Aorta (tissue), 5 donors: Measurements from ENCODE around the gene TGFBR3L. TPM values are rescaled to one million over a fixed set of nuclear protein-coding genes. Genes with fewer than 3 reads are reported as not detected.

Experiments
- ATAC-seq: fragments of 200-7000 bp; cut with Tn5 transposase; one replicate; pipeline ENCODE4 v1.9.1; 2022; ENCODE audit warnings: moderate library complexity; ENCODE audit not compliant: low FRiP score
- DNase-seq, 2 donors: peaks; one replicate each; pipeline ENCODE4 v3.0.0-alpha.2; 2020
- H3K27ac ChIP-seq, 2 donors: one replicate each; pipeline ENCODE4 v1.5.1; 2013; ENCODE audit warnings: low read length in 2 of 2, mild to moderate bottlenecking in 2 of 2, moderate library complexity in 2 of 2, control low read depth in 1 of 2, inconsistent platforms in 1 of 2, low read depth in 1 of 2
- H3K27me3 ChIP-seq, 2 donors: one replicate each; pipeline ENCODE4 v1.6.1; 2013; ENCODE audit warnings: control low read depth in 1 of 2, low read length in 1 of 2, mild to moderate bottlenecking in 1 of 2, moderate library complexity in 1 of 2; ENCODE audit not compliant: insufficient read depth in 2 of 2, control insufficient read depth in 1 of 2
- H3K36me3 ChIP-seq, 2 donors: one replicate each; pipeline ENCODE4 v1.6.1; 2013; ENCODE audit warnings: control low read depth in 1 of 2, low read length in 1 of 2, mild to moderate bottlenecking in 1 of 2; ENCODE audit not compliant: insufficient read depth in 2 of 2, control insufficient read depth in 1 of 2
- H3K4me1 ChIP-seq, 2 donors: one replicate each; pipeline ENCODE4 v1.6.1; 2013; ENCODE audit warnings: low read length in 2 of 2, control low read depth in 1 of 2, mild to moderate bottlenecking in 1 of 2, moderate library complexity in 1 of 2; ENCODE audit not compliant: insufficient read depth in 2 of 2, control insufficient read depth in 1 of 2
- H3K4me3 ChIP-seq, 2 donors: one replicate each; pipeline ENCODE4 v1.5.1; 2013; ENCODE audit warnings: low read length in 2 of 2, control low read depth in 1 of 2, mild to moderate bottlenecking in 1 of 2
- H3K9me3 ChIP-seq: one replicate; pipeline ENCODE4 v1.6.1; 2013; ENCODE audit warnings: mild to moderate bottlenecking, low read length; ENCODE audit not compliant: control insufficient read depth
- WGBS, 2 donors: extraction: QIAGEN DNeasy Blood & Tissue Kit; methylation state at CpG; one replicate each; pipeline ENCODE4 v1.1.7; 2013; 5-methylcytosine and 5-hydroxymethylcytosine counted together
- intact Hi-C, 2 donors: fragments of 100-400 bp; cut with DNase I; formaldehyde crosslinking; loops; one replicate each; pipeline versions ENCODE4 v1.14.2 to v1.15.0; 2022
- polyA plus RNA-seq, 2 donors: library from polyadenylated mRNA; stranded (reverse); fragments of 200-250 nt; gene quantifications; one replicate each; pipeline ENCODE4 v1.2.3, GENCODE V29; 2013
- total RNA-seq, 2 donors: library from RNA; stranded (reverse); fragmentation: NEBNext Ultra II Directional; extraction: Animal tissue kit (Norgen Biotek cat#: 25700); gene quantifications; one replicate each; pipeline ENCODE4 v1.2.1, GENCODE V29; 2021
- donor health status: healthy with polysubstance abuse.
- donor health status: Bipolar disorder and iron deficiency.
- donor health status: DM: no; HTN: no; CAD: no.
- donor health status: DM: no; HTN: no; CAD: no.
- donor health status: DM: yes; HTN: yes; CAD: no.

TGFBR3L gene
- total and polyA plus RNA-seq, 4 donors, result 0.84 to 1.5 TPM; not detected in 2

DNA sequence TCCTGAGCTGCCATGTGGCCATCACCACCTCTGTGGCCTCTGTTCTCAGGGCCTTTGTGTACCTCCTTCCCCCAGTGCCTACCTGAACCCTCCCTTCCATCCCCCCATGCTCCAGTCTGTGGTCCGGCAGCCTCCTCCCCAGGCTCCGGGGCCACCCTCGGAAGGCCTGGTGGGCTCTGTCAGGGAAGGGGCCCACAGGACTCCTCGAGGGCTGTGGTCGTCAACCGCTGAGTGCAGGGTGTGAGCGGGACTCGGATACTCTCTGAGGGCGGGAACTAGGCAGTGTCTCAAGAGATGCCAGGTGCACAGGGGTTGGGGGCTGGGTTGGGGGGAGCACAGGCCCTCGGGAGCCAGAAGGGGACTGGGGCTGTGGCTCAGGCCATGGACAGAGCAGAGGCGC, 7.1 kb upstream of the TGFBR3L start:
- intact Hi-C loops, result no loop called here
- WGBS, 2 donors, result 91 to 92% methylated on average over 11 of the region's 11 CpGs
- H3K4me1 ChIP-seq, result no peaks in the 10 kb centered on the region

DNA sequence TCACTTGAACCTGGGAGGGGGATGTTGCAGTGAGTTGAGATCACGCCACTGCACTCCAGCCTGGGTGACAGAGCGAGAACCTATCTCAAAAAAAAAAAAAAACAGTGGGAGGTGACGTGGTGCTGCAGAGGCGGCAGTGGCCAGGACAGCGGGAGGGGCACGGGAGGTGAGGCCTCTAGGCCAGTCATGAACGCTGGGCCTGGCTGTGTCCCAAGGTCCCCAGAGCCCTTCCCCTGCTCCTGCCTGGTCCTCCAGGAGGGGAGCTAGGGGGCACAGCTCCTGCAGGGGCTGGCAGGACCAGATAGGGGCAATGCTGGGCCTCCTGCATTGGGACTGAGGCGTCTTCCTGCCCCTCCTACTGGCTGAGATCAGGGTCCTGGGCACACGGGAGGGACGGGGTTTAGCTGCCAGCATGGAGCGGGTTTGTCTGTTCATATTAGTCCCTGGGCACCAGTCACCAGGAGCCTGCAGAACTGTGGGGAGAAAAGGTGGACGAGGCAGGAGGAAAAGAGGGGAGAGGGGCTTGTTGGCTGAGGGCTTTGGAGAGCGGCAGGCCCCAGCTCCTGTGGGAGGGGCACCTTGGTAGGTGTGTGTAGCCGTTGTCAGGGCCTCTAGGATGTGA, 6.4 kb upstream of the TGFBR3L start:
- H3K9me3 ChIP-seq, result no peaks in the 10 kb centered on the region
- 79 to 84% methylated on average over 13 to 14 of the region's 14 CpGs for WGBS, 2 donors
- H3K27me3 ChIP-seq, result no peaks in the 10 kb centered on the region
- no peak overlapping the region for H3K4me3 ChIP-seq
- DNase-seq (no peak), ATAC-seq (no peak)
- H3K4me1 ChIP-seq, result no peaks in the 10 kb centered on the region
- H3K27ac ChIP-seq, result no peak overlapping the region
- H3K36me3 ChIP-seq, result peaks cover 0 to 12% of the 10 kb centered on the region in 2 donors
- intact Hi-C loops, result no loop called here

More for the DNA sequence above, 7.1 kb upstream of the TGFBR3L start:
- no peak for ATAC-seq
- no peak for DNase-seq
- Histone ChIP-seq H3K9me3 (no peaks in the 10 kb centered on the region), H3K4me3 (no peak overlapping the region), H3K27ac (no peak overlapping the region), H3K36me3 (peaks cover 0 to 12% of the 10 kb centered on the region in 2 donors), H3K27me3 (no peaks in the 10 kb centered on the region)

DNA sequence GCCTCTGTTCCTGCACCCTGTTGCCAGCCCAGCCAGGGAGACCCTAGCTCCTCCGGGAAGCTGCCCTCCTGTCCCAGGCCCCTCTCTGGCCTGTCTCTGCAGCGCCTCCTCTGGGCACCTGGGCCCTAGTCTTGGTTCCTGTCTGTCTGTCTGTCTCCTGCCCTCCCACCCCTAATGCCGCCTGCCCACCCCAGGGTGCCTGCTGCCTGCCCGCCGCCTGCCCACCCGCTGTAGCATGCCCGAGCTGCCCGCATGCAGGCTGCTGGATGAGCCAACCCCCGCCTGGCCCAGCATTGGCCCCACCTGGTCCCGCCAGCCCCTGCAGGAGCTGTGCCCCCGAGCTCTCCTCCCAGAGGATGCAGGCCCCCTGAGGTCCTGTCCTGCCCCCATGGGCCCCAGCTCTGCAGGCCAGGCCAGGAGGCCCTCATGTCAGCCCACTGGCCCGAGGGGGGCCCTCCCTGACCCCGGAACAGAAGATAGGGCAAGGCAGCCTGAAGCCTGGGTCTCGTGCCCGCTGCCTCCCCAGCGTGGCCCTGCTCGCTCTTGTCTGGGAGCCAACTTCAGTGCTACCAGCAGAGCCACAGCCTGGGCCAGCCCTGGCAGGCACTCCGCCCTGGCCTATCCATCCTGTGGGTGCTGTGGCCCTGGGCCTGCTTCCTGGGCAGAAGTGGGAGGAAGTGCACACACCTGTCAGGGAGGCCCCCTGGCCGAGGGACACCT, 5.7 kb upstream of the TGFBR3L start:
- no peak overlapping the region for H3K4me3 ChIP-seq
- H3K4me1 ChIP-seq, result no peaks in the 10 kb centered on the region
- intact Hi-C loops, result no loop called here
- no peaks in the 10 kb centered on the region for H3K9me3 ChIP-seq
- DNase-seq, result peak; percentile 48 to 72
- no peak overlapping the region for H3K27ac ChIP-seq
- no peak for ATAC-seq
- peaks cover 0 to 12% of the 10 kb centered on the region in 2 donors for H3K36me3 ChIP-seq
- 83 to 87% methylated on average over 19 of the region's 19 CpGs for WGBS, 2 donors
- H3K27me3 ChIP-seq, result no peaks in the 10 kb centered on the region

DNA sequence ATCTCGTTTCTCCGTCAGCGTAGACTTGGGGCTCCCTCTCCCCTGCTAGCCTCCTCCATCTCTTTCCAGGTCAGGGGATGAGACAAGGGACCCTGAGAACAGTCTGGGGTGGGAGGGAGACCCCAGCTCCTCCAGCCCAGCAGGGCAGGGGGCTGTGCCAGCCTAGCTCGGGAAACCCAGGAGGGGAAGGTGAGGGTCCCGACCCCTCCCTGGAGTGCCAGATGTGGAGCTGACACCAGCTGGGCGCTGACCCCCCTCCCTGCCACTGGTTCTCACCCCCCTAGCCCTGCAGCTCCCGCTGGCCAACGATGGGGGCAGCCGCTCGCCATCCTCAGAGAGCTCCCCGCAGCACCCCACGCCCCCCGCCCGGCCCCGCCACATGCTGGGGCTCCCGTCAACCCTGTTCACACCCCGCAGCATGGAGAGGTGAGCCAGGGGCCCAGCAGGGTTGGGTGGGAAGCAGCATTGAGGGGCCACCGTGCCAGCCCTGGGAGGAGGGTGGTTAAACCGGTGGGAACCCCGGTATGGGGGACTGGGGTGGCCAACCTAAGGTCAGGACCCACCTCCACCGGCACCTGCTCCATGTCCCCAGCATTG, 5.1 kb upstream of the TGFBR3L start:
- intact Hi-C loops, result no loop called here
- Histone ChIP-seq H3K4me1 (no peaks in the 10 kb centered on the region), H3K27me3 (no peaks in the 10 kb centered on the region), H3K27ac (no peak overlapping the region), H3K36me3 (peaks cover 0 to 12% of the 10 kb centered on the region in 2 donors), H3K4me3 (no peak overlapping the region), H3K9me3 (no peaks in the 10 kb centered on the region)
- DNase-seq (peak in 1 of 2 donors; percentile 41), ATAC-seq (no peak)
- 91 to 94% methylated on average over 19 to 21 of the region's 21 CpGs for WGBS, 2 donors

DNA sequence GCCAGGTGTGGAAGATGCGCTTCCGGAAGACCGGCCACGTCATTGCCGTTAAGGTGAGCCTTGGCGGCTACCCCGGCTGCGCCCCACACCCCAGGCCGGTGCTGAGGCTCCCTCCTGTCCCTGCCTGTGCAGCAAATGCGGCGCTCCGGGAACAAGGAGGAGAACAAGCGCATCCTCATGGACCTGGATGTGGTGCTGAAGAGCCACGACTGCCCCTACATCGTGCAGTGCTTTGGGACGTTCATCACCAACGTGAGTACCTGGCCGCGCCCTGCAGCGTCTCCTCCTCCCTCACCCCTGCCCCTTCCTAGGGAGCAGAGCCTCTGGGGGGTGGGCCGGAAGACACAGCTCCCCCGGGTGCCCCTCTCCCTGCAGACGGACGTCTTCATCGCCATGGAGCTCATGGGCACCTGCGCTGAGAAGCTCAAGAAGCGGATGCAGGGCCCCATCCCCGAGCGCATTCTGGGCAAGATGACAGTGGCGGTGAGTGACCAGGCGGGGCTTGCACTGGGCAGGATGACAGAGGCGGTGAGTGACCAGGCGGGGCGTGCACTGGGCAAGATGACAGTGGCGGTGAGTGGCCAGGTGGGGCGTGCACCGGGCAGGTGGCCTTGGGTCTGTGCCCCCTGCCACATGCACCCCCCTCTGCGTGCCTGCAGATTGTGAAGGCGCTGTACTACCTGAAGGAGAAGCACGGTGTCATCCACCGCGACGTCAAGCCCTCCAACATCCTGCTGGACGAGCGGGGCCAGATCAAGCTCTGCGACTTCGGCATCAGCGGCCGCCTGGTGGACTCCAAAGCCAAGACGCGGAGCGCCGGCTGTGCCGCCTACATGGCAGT, 4.1 kb upstream of the TGFBR3L start:
- Histone ChIP-seq H3K27me3 (no peaks in the 10 kb centered on the region), H3K9me3 (no peaks in the 10 kb centered on the region), H3K36me3 (peaks cover 0 to 12% of the 10 kb centered on the region in 2 donors), H3K4me1 (no peaks in the 10 kb centered on the region), H3K27ac (no peak overlapping the region), H3K4me3 (no peak overlapping the region)
- DNase-seq (peak; percentile 44 to 77), ATAC-seq (no peak)
- WGBS, 2 donors, result 91 to 92% methylated on average over 50 to 54 of the region's 54 CpGs
- intact Hi-C loops, result no loop called here

DNA sequence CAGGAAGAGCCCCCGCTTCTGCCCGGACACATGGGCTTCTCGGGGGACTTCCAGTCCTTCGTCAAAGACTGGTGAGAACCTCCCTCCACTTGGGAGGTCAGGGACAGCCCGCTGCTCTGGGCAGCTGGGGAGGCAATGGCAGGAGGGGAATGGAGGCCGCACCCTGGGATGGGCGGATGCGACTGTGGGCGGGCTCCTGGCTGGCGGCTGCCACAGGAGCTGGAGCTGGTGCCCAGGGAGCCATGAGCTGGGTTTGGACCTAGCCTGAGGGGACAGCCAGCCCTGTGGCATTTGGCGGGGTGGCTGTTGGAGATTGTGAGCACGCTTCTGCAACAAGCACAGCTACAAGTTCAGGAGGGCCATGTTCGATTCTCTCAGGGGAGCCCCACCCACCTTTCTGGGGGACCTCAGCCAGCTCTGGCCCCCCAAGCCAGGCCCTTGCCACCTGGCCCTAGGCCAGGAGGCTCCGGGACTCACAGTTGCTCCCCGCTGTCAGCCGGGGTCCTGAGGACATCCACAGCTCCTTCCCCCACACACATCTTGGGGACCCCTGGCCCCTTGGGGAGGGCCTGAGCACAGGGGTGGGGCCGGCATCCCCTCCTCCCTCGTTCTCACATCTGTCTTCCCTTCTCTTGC, 3.0 kb upstream of the TGFBR3L start:
- intact Hi-C loops, result no loop called here
- no peaks in the 10 kb centered on the region for H3K27me3 ChIP-seq
- 88 to 93% methylated on average over 18 of the region's 18 CpGs for WGBS, 2 donors
- no peak overlapping the region for H3K27ac ChIP-seq
- no peaks in the 10 kb centered on the region for H3K9me3 ChIP-seq
- H3K4me1 ChIP-seq, result no peaks in the 10 kb centered on the region
- peaks cover 0 to 12% of the 10 kb centered on the region in 2 donors for H3K36me3 ChIP-seq
- DNase-seq (peak in 1 of 2 donors; percentile 47), ATAC-seq (no peak)
- H3K4me3 ChIP-seq, result no peak overlapping the region

DNA sequence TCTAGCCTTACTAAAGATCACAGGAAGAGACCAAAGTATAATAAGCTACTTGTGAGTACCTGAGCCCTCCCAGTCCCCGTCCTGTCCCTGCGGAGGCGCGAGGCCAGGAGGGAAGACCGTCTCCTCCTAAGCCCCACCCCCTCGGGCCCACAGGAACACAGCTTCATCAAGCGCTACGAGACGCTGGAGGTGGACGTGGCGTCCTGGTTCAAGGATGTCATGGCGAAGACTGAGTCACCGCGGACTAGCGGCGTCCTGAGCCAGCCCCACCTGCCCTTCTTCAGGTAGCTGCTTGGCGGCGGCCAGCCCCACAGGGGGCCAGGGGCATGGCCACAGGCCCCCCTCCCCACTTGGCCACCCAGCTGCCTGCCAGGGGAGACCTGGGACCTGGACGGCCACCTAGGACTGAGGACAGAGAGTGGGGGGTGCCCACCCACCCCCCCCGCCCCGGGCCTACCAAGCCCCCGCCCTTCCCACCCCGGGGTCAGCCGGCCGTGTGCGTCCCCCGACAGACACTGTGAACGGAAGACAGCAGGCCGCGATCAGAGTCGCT, 2.4 kb upstream of the TGFBR3L start:
- H3K27me3 ChIP-seq, result no peaks in the 10 kb centered on the region
- WGBS, 2 donors, result 89 to 91% methylated on average over 27 to 31 of the region's 31 CpGs
- intact Hi-C loops, result no loop called here
- no peaks in the 10 kb centered on the region for H3K9me3 ChIP-seq
- no peak overlapping the region for H3K27ac ChIP-seq
- ATAC-seq (no peak), DNase-seq (peak in 1 of 2 donors; percentile 44)
- peaks cover 0 to 12% of the 10 kb centered on the region in 2 donors for H3K36me3 ChIP-seq
- no peak overlapping the region for H3K4me3 ChIP-seq
- H3K4me1 ChIP-seq, result no peaks in the 10 kb centered on the region
